HCT116 (cell line): ENCODE data around the gene TBXAS1. TPM values are rescaled to one million over a fixed set of nuclear protein-coding genes. Genes with fewer than 3 reads are reported as not detected.

Experiments
- ATAC-seq: fragments of 200-7000 bp; cut with Tn5 transposase; 2 replicates; pipeline ENCODE4 v1.9.1; 2020; ENCODE audit warnings: mild to moderate bottlenecking, moderate library complexity
- BruUV-seq: library from RNA; stranded (reverse); fragments of 400-500 nt; replicated peaks from 2 replicates; lab custom pipeline; 2021; lab: Mats Ljungman, UMichigan
- CTCF ChIA-PET: fragments of 300-600 bp; sonication (Branson Sonifier 250); formaldehyde crosslinking; loops from one replicate; lab custom pipeline; 2021; ENCODE audit warnings: antibody characterized with exemption; lab: Charles Lee
- POLR2A ChIA-PET: fragments of 300-600, 350-600 bp; sonication (Branson Sonifier 250); formaldehyde crosslinking; loops from one replicate; lab custom pipeline; 2021; ENCODE audit warnings: antibody characterized with exemption; lab: Charles Lee
- RAD21 ChIA-PET, 2 experiments: fragments of 300-600 bp; sonication (Branson Sonifier 250); formaldehyde crosslinking; loops; one replicate each; lab custom pipeline; 2023; ENCODE audit warnings: low total read pairs in 2 of 2; ENCODE audit not compliant: uncharacterized antibody in 2 of 2, unreplicated experiment in 2 of 2, low non-redundant PET in 1 of 2; lab: Charles Lee
- DNase-seq: peaks from one replicate; pipeline ENCODE4 v3.0.0-alpha.2; 2010; ENCODE audit warnings: low read depth, low spot score
- H2AFZ ChIP-seq: fragments of 200-600 bp; shearing (Covaris generic), sonication (generic); 2 replicates; pipeline ENCODE4 v1.6.1; 2017; ENCODE audit warnings: low read depth, mixed run types, mixed read lengths, antibody characterized with exemption, low read length; ENCODE audit not compliant: poor library complexity, severe bottlenecking
- H3K27ac ChIP-seq: 2 replicates; pipeline ENCODE4 v1.5.1; 2012; ENCODE audit warnings: low read depth, low read length
- H3K27me3 ChIP-seq: fragments of 200-600 bp; sonication (generic); 2 replicates; pipeline ENCODE4 v1.6.1; 2016; ENCODE audit warnings: mixed run types, low read length, mixed read lengths; ENCODE audit not compliant: insufficient read depth
- H3K36me3 ChIP-seq, 2 experiments: fragments of 200-500 bp in 1 of 2; fragments of 200-600 bp in 1 of 2; sonication (Bioruptor generic) in 1 of 2; sonication (generic) in 1 of 2; 2 replicates each; pipeline versions ENCODE4 v1.5.1 to v1.6.1; 2014 to 2016; ENCODE audit warnings: low read length in 2 of 2, inconsistent platforms in 1 of 2, mixed read lengths in 1 of 2, mixed run types in 1 of 2; ENCODE audit not compliant: insufficient read depth in 2 of 2, control insufficient read depth in 1 of 2
- H3K4me1 ChIP-seq, 2 experiments: fragments of 200-600 bp in 1 of 2; sonication (generic) in 1 of 2; 2 replicates each; pipeline versions ENCODE4 v1.5.1 to v1.6.1; 2012 to 2017; ENCODE audit warnings: low read length in 2 of 2, inconsistent platforms in 1 of 2, mild to moderate bottlenecking in 1 of 2, mixed read lengths in 1 of 2, mixed run types in 1 of 2, moderate library complexity in 1 of 2; ENCODE audit not compliant: insufficient read depth in 2 of 2, control insufficient read depth in 1 of 2
- H3K4me2 ChIP-seq: fragments of 200-600 bp; sonication (generic); 2 replicates; pipeline ENCODE4 v1.6.1; 2017; ENCODE audit warnings: mixed run types, low read length, mixed read lengths
- H3K4me3 ChIP-seq, 2 experiments: fragments of 200-600 bp in 1 of 2; sonication (generic) in 1 of 2; replicated peaks in 1 of 2; 2 replicates each; pipeline ENCODE4 v1.5.1; 2011 to 2016; ENCODE audit warnings: low read length in 2 of 2, control low read depth in 1 of 2, low read depth in 1 of 2, mild to moderate bottlenecking in 1 of 2, mixed read lengths in 1 of 2, mixed run types in 1 of 2
- H3K79me2 ChIP-seq: fragments of 200-600 bp; sonication (generic); 2 replicates; pipeline ENCODE4 v1.6.1; 2017; ENCODE audit warnings: mild to moderate bottlenecking, mixed run types, low read length, moderate library complexity, mixed read lengths; ENCODE audit not compliant: insufficient read depth
- H3K9ac ChIP-seq: fragments of 200-600 bp; sonication (generic); 2 replicates; pipeline ENCODE4 v1.6.1; 2016; ENCODE audit warnings: low read length, mixed read lengths
- H3K9me2 ChIP-seq: fragments of 200-600 bp; sonication (generic), shearing (Covaris generic); 2 replicates; pipeline ENCODE4 v1.6.1; 2017; ENCODE audit warnings: mixed run types, mild to moderate bottlenecking, moderate library complexity; ENCODE audit not compliant: insufficient read depth
- H3K9me3 ChIP-seq, 2 experiments: fragments of 200-500 bp in 1 of 2; fragments of 200-600 bp in 1 of 2; sonication (Bioruptor generic) in 1 of 2; sonication (generic) in 1 of 2; 2 replicates each; pipeline ENCODE4 v1.6.1; 2014 to 2017; ENCODE audit warnings: low read length in 2 of 2, mixed read lengths in 2 of 2, inconsistent platforms in 1 of 2, low read depth in 1 of 2, mild to moderate bottlenecking in 1 of 2, mixed run types in 1 of 2, moderate library complexity in 1 of 2; ENCODE audit not compliant: control insufficient read depth in 1 of 2, insufficient read depth in 1 of 2
- H4K20me1 ChIP-seq: fragments of 200-600 bp; sonication (generic), shearing (Covaris generic); 2 replicates; pipeline ENCODE4 v1.6.1; 2017; ENCODE audit warnings: mixed run types, mild to moderate bottlenecking, moderate library complexity; ENCODE audit not compliant: insufficient read depth
- CTCF ChIP-seq, 3 experiments: fragments of 200-600 bp in 1 of 3; sonication (generic) in 1 of 3; IDR thresholded peaks in 2 of 3; conservative IDR thresholded peaks in 1 of 3; 2 replicates each; pipeline ENCODE4 v1.5.1; 2012 to 2017; ENCODE audit warnings: low read depth in 2 of 3, low read length in 2 of 3, antibody characterized with exemption in 1 of 3, borderline replicate concordance in 1 of 3, control low read depth in 1 of 3, mild to moderate bottlenecking in 1 of 3, mixed read lengths in 1 of 3, mixed run types in 1 of 3, moderate library complexity in 1 of 3; ENCODE audit not compliant: insufficient read depth in 1 of 3
- ZFX ChIP-seq: fragments of 450-650 bp; IDR thresholded peaks from 2 replicates; pipeline ENCODE4 v1.6.1; 2017
- intact Hi-C: fragments of 100-400 bp; cut with micrococcal nuclease; formaldehyde crosslinking; loops from 2 replicates; pipeline ENCODE4 v1.10.0; 2022
- total RNA-seq: library from RNA; stranded (reverse); gene quantifications from one replicate; pipeline ENCODE4 v1.2.1, GENCODE V29; 2021; ENCODE audit not compliant: unreplicated experiment
- TF ChIP-seq, protein P1 (sequence below): IDR thresholded peaks from 2 replicates; pipeline ENCODE4 v1.6.1; 2012

TBXAS1 gene
- total RNA-seq, 1 experiment from 2014 or later: 1.4 TPM

DNA sequence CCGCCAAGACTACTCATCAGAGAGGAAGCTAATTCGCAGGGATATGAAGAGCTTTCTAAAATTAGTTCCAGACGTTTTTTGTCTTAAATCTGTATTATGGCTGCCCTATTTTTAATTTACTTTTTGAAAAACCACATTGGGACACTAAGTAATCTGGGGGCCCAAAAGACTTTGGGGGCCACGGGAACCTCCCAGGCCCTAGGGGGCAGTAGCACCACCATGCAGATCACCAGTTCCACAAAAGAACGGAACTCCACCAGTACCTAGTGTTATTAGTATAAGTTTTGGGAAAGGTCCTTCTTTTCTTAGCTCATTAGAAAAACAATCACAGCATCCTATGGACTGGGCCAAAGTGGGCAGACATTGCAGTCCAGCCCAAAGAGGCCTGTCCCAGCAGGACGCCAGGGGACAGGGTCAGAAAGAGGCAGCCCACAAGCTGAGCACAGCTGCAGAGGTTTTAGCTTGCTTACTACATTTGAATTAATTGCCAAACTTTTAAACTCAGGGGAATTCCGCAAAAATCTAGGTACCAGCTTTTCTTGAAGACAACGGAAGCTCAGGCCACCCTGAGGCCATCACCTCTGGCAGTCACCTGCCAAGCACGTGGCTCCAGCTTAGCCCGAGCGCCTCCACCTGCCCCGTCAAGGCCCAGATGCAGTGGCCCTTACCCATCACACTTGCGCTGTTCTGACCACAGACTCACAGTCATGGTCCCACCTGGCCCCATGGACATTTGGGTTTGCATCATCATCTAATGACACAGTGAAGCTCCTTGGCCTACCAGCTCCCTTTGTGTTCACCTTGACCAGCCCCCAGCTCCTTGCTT, 158.8 kb downstream of the TBXAS1 start:
- no peaks in the 10 kb centered on the region for H3K27me3 ChIP-seq
- no peaks in the 10 kb centered on the region for H3K79me2 ChIP-seq
- no peaks in the 10 kb centered on the region for H3K9me2 ChIP-seq
- H3K4me1 ChIP-seq: peaks cover 0 to 18% of the 10 kb centered on the region in 2 experiments; a peak in 1 of 4 replicates
- H3K4me2 ChIP-seq: no peak overlapping the region
- no peak overlapping the region for H3K9ac ChIP-seq
- TF ChIP-seq CTCF (IDR thresholded peaks at IDR 0.05 in 2 of 3, conservative IDR thresholded peaks at IDR 0.05 in 1 of 3; ENCODE audit: borderline replicate concordance in 1 of 3, insufficient read depth in 1 of 3, low read depth in 2 of 3, low read length in 2 of 3) (peak in 2 of 3 experiments; percentile 31 to 36; a peak in 4 of 6 replicates), ZFX (no peak)
- TF ChIP-seq, protein P1, sequence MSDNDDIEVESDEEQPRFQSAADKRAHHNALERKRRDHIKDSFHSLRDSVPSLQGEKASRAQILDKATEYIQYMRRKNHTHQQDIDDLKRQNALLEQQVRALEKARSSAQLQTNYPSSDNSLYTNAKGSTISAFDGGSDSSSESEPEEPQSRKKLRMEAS: no peak
- H3K9me3 ChIP-seq: no peaks in the 10 kb centered on the region
- BruUV-seq: no TSS peak
- no peak overlapping the region for H3K27ac ChIP-seq
- CTCF ChIA-PET: interaction anchor here (1.0 to 1.4 kb wide), 3 partner anchors 342 to 386 kb away, joined by 3 to 5 read pairs (median 3); no protein-coding TSS in a partner anchor
- no peak overlapping the region for H2AFZ ChIP-seq
- no peak overlapping the region for H3K4me3 ChIP-seq
- ATAC-seq (no peak), DNase-seq (no peak)
- POLR2A ChIA-PET: no interaction called here
- RAD21 ChIA-PET: no interaction called here
- intact Hi-C loops: no loop called here
- H3K36me3 ChIP-seq: no peaks in the 10 kb centered on the region
- H4K20me1 ChIP-seq: no peaks in the 10 kb centered on the region
